ENCODE results near the gene ZNF175.

ZNF175 gene

GRCh38 chr19:51530616-51531015 is 40.5 kb upstream of the ZNF175 start:
- no peak for TF ChIP-seq CTCF (IDR thresholded peaks at IDR 0.05; ENCODE audit: insufficient read depth, low read length, missing control alignments)
- ChIA-PET CTCF (no interaction called here), POLR2A (no interaction called here)
- DNase-seq (ENCODE audit: low read depth, low spot score) = no peak
- H3K4me3 ChIP-seq (ENCODE audit: low read depth, low read length) = no peak overlapping the region

GRCh38 chr19:51531349-51532315 is 39.5 kb upstream of the ZNF175 start, which contains the start of gene SIGLEC6:
TSS of gene SIGLEC6 (minus strand) at chr19:51531670. CDS start at chr19:51531648, 22 bp downstream.
- CTCF ChIA-PET = no interaction called here
- no peak within 1 kb of the TSS for H3K4me3 ChIP-seq (ENCODE audit: low read depth, low read length)
- no peak for TF ChIP-seq CTCF (IDR thresholded peaks at IDR 0.05; ENCODE audit: insufficient read depth, low read length, missing control alignments)
- DNase-seq (ENCODE audit: low read depth, low spot score) = no peak
- POLR2A ChIA-PET = no interaction called here

- TF ChIP-seq CTCF (IDR thresholded peaks at IDR 0.05; ENCODE audit: insufficient read depth, low read length, missing control alignments) = no peak
- no peak for DNase-seq (ENCODE audit: low read depth, low spot score)
- ChIA-PET CTCF (interaction anchor here (0.9 kb wide), 1 partner anchor 21 kb away, joined by 4 read pairs; no protein-coding TSS in a partner anchor), POLR2A (no interaction called here)
- no peak overlapping the region for H3K4me3 ChIP-seq (ENCODE audit: low read depth, low read length)
Measured at GRCh38 chr19:51535535-51535934, 35.5 kb upstream of the ZNF175 start.

- DNase-seq (ENCODE audit: low read depth, low spot score) = no peak
- ChIA-PET POLR2A (no interaction called here), CTCF (interaction anchor here (2.7 kb wide), 1 partner anchor 25 kb away, joined by 7 read pairs; no protein-coding TSS in a partner anchor)
- H3K4me3 ChIP-seq (ENCODE audit: low read depth, low read length) = no peak overlapping the region
- TF ChIP-seq CTCF (IDR thresholded peaks at IDR 0.05; ENCODE audit: insufficient read depth, low read length, missing control alignments) = no peak
Measured at GRCh38 chr19:51539821-51540366, 31.2 kb upstream of the ZNF175 start.

- ChIA-PET CTCF (interaction anchor here (2.7 kb wide), 1 partner anchor 26 kb away, joined by 7 read pairs; no protein-coding TSS in a partner anchor), POLR2A (no interaction called here)
- DNase-seq (ENCODE audit: low read depth, low spot score) = no peak
- H3K4me3 ChIP-seq (ENCODE audit: low read depth, low read length) = no peak overlapping the region
- TF ChIP-seq CTCF (IDR thresholded peaks at IDR 0.05; ENCODE audit: insufficient read depth, low read length, missing control alignments) = no peak
Measured at GRCh38 chr19:51541458-51542357, 29.4 kb upstream of the ZNF175 start.

Measured in AG04449 (cell line).